ENCODE measurements around the gene CCDC17.

The CCDC17 gene

DNA sequence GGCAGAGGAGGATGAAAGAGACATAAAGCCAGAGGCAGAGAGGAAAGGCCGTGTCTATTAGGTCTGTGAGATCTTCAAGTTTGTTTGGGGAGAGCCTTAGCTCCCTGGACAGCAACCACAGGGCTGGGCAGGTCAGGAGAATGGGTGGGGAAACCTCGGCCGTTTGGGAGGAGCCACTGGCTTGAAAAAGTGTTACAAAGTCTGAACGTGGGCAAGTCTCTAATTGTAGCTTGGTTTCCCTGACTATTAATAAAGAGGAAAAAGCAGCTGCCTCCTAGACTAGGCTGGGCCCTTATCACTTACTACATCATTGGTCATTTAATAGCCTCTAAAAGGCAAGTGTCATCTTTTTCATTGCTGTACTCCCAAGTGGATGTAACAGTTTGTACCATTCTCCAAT, at the start of gene CCDC17:
Gene CCDC17 (minus strand): TSS at position 83 of the 400 bp plus-strand sequence. CDS start 145 bp downstream, outside the sequence.
- no peak for DNase-seq (ENCODE audit: low read depth in 1 of 2, low spot score in 1 of 2)

DNA sequence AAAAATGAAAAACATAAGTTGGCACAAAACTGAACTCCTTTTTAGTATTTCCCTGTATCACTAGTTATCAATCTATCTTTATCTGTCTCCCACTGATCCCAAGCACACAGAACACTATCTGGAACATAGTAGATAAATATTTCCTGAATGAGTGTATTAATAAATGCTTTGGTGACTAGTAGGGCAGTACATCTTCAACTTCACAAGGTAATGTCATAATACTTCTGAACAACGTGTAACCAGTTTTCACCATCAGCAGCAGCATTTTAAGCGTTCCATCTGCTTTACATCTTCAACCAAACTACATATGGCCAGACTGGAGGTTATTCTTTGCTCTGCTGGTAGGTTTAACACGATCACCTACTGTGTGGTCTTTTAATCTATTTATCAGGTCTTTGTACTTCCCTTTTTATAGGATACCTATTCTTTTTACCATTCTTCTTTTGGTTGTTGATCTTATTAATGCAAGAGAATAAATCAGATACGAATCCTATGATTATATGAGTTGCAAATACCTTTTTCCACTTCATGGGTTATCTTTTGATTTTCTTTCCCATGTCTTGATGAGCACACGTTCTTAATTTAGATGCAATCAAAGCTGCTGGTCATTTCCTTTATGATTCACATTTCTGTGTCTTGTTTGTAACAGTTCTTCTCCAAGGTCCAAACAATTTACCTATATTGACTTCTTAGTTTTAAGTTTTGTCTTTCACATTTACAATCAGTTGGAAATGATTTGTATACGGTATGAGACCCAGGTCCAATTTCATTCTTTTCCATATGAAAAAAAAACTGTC, 46.2 kb upstream of the CCDC17 start:
- DNase-seq (ENCODE audit: low read depth in 1 of 2, low spot score in 1 of 2), result no peak

DNA sequence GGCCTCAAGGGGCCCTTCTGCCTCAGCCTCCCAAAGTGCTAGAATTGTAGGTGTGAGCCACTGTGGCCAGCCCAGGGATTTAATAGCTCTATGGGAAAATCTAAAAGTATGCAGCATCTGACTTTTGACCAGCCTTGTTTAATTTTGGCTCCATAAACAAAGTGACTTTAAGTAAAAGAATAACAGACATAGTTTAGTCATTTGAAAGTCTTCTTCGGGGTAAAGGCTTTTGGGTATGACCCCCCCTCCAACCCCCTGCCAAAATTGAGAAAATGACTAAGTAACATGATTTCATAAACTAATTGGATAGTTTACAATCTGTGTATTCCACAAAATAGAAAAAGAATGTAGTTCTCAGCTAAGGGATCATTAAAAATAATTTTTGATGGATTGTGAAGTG, 45.5 kb upstream of the CCDC17 start:
- DNase-seq (ENCODE audit: low read depth in 1 of 2, low spot score in 1 of 2), result no peak

DNA sequence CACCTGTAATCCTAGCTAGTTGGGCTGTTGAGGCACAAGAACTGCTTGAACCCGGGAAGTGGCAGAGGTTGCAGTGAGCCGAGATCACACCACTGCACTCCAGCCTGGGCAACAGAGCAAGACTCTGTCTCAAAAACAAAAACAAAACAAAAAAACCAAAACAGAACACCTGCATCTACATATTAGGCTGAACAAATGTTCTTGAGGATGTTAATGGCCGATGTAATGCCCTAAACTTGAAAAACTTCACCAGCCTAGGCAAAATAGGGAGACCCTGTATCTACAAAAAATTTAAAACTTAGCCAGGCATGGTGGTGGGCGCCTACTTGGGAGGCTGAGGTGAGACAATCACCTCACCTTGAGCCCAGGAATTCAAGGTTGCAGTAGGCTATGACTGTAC, 44.7 kb upstream of the CCDC17 start:
- DNase-seq (ENCODE audit: low read depth in 1 of 2, low spot score in 1 of 2), result no peak

DNA sequence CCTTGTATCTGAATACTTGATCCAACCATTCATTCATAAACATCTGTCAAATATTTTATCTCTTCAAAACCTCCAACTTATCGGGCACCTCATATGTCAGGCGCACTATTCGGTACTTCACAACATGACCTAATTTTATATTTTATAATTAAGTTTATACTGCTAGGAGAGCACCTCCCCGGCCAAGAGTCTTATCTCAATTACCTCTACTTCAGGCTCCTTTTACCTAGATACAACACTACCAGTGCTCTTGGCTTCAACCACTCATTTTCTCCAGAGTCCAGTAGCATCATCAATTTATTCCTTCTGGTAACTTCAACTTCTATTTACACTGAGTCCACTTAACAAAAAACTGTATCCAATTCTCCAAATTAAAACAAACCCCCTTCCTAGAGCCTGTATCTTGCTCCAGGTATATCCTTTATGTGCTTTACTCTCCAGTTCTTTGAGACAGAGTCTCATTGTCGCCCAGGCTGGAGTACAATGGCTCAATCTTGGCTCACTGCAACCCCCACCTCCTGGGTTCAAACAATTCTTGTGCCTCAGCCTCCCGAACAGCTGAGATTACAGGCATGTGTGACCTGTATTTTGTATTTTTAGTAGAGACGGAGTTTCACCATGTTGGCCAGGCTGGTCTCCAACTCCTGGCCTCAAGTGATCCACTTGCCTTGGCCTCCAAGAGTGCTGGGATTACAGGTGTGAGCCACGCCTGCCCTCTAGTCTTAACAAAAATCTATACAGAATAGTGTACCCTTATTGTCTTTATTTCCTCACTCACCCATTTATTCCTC, 43.7 kb upstream of the CCDC17 start:
- no peak for DNase-seq (ENCODE audit: low read depth in 1 of 2, low spot score in 1 of 2)

DNA sequence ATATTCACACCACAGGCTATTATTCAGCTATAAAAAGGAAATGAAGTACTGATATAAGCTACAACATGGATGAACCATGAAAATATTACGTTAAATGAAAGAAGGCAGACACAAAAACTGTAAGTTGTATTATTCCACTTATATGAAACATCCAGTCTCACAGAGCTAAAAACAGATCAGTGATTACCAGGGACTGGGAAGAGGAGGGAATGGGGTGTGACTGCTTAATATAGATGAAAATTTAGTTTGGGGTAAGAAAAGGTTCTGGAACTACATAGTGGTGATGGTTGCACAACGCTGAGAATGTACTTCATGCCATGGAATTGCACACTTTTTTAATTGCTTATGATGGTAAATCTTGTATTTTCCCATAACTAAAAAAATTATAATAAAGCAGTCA, 43.0 kb upstream of the CCDC17 start:
- no peak for DNase-seq (ENCODE audit: low read depth in 1 of 2, low spot score in 1 of 2)

DNA sequence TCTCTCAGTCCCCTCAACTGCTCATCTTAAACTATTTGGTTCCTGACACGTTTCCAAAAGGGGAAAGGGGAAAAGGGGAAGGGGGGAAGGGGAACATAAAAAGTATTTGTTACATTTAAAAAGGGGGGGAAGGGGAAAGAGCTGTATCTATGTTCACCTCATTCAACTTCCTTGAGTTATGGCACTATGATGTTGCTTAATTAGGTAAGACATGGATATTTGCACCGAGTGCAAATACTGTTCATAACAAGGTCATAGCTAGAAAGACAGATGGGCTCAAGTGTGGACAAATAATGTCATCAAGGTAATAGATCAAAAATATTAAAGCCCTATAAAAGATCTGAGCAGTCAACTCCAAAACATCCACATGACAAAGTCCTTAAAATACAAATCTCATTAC, 36.5 kb upstream of the CCDC17 start:
- DNase-seq (ENCODE audit: low read depth in 1 of 2, low spot score in 1 of 2), result no peak

DNA sequence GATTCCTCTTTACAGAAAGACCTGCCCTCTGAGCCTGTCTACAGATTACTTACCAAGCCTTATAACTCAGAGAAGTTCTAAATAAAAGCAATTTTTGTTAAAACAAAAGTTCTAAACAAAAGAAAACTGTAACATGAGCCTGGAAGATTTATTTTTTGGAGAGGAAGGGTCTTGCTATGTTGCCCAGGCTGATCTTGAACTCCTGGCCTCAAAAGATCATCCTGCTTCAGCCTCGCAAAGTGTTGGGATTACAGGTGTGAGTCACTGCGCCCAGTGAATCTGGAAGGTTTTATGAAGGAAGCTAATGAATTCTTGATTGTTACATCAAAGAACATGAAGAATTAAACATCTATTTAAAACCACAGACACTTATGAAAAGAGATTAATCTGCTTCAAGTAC, 35.4 kb upstream of the CCDC17 start:
- DNase-seq (ENCODE audit: low read depth in 1 of 2, low spot score in 1 of 2), result no peak

DNA sequence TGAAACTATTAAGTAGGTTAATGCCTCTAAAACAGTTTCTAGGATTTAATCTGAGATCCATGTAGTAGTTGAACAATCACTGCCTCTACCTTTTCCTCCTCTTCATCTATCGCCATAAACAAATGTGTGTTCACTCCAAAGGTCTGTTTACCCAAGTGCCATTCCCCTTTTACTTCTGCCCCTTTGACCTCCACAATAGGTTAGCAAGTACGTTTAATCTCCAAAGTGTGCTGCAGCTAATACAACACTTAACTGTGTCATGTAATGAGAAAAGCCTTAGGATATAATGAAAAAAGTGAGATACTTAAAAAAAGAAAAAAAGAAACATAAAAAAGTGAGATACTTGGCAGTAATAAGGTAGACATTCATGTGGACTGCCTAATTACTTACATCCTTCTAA, 34.3 kb upstream of the CCDC17 start:
- DNase-seq (ENCODE audit: low read depth in 1 of 2, low spot score in 1 of 2), result no peak

DNA sequence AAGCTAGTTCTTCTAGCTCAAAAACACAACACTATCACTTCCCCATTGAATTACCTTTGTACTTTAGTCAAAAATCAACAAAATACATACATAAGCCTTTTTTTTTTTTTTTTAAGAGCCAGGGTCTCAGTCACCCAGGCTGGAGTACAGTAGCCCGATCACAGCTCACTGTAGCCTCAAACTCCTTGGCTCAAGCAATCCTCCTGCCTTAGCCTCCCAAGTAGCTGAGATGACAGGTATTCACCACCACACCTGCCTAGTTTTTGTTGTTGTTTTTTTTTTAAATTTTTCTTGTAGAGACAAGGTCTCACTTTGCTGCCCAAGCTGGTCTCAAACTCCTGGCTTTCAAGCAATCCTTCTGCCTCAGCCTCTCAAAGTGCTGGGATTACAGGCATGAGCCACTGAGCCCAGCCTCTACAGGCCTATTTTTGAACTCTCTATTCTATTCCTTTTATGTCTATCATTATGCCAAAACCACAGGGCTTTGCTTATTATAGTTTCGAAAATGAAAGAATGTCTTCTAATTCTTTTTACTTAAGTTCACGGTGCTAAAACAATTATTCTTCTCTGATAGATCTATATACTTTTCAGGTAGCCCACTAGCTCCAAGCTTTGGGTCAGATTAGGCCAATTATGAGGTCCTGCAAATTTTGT, 32.8 kb upstream of the CCDC17 start:
- no peak for DNase-seq (ENCODE audit: low read depth in 1 of 2, low spot score in 1 of 2)

DNA sequence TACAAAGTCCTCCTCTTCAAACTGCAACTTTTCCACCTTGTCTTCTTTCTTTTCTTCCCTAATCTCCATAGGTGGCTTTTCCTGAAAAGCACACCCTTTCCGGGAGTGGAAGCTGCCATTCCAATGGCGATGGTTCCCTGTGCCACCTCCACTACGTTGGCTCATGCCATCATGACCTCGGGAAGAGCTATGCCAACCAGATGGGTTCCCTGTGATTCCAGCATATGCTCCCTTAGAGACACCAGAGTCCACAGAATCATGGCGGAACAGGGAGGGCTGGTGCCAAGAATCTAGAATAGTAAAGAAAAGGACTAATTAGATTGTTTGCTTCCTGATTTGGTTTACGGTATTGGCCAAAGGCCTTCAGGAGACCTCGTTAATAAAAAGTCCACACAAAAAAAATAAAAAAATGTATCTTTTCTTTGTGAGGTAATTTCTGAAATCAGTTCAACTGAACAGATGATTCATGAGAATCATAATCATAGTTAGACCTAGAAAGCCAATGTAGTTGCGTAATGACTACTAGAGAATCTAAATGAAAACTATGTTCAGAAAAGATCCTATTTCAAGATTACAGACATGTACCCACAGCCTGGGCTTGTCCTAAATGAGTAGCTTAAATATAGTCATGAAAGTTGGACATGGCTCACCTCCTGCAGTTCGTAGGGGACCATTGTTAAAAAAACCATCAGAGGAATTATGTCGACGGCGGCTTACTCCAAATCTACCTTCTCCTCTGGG, 30.9 kb upstream of the CCDC17 start:
- no peak for DNase-seq (ENCODE audit: low read depth in 1 of 2, low spot score in 1 of 2)

DNA sequence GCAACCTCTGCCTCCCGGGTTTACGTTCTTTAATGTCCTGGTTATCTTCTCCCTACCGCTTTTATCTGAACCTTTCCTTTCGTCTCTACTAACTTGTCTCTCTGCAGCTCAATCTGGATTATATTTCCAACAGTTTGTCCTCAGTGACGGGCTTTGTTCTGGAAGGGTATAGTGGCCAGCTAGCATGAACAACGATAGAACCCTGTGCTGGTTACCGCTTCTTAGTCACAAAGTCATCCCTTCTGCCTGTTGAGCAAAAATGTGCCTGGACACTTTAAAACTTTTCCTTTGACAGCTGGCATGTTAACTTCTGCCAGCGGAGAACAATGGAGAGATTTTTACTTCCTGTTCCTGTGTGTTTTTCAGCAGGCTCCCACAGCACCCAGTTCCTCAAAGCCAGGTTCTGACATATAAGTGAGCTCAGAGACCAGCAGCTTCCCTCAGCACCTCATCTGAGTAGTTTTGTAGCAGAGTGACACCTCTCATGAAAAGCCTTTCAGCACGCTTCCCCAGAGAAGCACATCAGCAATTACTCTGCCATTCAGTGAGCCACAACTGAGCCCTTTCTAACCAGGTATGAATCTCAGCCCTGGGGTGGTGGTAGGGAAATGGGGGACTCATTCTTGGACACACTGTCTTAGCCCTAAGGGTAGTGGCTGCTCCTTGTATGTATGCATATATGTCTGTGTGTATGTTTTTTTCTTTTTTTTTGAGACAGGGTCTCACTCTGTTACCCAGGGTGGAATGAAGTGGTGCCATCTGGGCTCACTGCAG, 23.6 kb upstream of the CCDC17 start:
- DNase-seq (ENCODE audit: low read depth in 1 of 2, low spot score in 1 of 2), result no peak

DNA sequence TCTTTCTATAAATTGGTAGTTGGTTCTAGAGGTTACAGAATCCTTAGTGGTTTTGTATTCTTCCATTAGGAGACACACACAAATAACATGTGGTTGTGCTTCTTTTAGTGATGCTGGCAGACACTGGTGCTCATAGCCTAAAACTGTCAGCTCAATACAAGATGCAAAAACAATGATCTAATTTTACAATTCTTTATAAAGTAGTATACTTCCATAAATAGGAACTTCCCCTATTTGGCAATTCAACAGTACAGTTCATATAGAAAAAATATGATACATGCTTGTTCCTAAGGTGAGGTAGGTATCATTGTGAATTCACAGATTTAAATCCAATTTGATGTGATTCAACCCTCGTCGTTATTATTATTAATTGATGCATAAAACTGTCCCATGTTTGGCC, 20.8 kb upstream of the CCDC17 start:
- no peak for DNase-seq (ENCODE audit: low read depth in 1 of 2, low spot score in 1 of 2)

DNA sequence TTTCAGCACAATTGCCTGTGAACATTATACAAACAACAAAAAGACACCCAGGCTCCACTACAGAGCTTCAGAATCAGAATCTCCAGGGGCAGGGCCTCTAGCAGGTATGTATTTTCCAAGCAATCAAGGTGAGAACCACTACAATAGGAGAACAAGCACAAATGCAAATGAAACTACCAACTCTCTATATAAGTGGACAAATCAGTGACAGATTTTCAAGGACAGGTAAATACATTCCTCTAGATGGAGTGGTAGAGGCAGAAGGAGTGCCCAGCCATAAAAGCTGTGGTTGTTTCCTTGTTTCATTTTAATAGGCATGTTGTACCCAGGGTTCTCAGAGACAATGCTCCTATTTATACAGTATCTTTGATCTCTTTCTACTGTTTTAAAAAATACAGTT, 20.1 kb upstream of the CCDC17 start:
- DNase-seq (ENCODE audit: low read depth in 1 of 2, low spot score in 1 of 2), result no peak

DNA sequence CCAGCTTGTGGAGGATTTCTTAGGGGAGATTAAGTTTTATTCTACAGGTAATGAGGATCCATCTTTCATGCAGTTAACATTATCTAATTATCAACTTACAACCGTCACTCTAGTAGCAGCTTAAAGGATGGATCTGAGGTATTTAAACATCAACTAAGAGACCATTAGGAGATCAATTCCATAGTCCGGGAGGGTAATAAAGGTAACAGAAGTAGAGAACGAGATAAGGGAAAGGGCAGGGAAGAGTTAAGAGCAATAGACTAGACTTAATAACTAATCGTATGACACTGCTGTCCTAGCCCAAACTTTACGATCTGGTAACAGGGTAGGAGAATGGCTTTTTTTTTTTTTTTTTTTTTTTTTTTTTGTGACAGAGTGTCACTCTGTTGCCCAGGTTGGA, 19.5 kb upstream of the CCDC17 start:
- no peak for DNase-seq (ENCODE audit: low read depth in 1 of 2, low spot score in 1 of 2)

DNA sequence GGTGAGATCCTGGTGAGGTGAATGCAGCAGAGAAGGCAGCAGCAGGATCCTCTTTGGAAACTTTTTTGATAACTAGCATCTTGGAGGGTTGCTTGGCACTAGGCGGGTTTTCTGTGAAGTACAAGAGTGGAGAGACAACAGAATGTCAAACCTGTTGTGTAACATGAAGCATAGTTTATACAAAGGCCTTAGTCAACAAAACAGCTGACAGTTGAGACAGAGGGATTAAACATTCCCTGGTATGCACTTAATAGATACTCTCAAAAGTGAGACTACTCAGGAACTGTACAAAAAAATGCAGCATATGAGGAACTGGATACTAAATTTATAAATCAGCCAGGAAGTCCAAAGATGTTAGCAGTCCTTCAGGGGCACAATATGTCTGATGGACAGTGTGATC, 16.4 kb upstream of the CCDC17 start:
- DNase-seq (ENCODE audit: low read depth in 1 of 2, low spot score in 1 of 2), result no peak

DNA sequence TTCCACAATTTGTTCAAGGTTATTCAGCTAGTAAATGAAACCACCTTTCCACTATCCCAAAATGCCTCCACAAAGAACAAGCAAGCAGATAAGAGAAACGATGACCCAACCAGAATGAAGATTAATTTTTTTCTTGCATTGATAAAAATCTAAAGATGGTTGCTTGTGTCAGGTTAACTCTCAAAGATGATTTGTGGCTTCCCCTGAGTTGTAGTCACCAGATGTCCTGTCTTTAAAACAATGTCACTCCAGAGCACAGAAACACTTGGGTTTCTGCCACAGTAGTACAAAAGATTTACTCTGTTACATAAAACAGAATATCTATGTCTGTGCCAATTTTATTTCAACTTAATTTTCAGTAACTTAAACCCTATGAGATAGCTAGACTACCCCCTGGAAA, 11.4 kb upstream of the CCDC17 start:
- no peak for DNase-seq (ENCODE audit: low read depth in 1 of 2, low spot score in 1 of 2)

DNA sequence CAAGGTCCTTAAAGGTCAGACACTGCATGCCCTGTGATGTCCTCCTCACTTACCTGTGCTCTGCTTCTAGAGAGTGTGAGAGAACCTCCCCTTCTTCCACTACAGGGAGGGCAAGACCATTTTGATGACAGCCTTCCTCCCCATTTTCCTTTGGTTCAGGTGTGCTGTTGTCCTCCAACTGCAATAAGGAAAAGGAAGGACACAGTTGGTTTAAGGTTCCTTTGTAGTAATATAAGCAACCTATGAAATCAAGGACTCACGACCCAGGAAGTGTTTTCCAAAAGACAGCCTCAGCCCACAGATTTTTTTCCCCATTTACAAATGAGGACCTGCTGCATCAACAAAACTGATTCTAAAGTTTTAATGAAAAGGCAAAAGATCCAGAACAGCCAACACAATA, 6.6 kb upstream of the CCDC17 start:
- DNase-seq (ENCODE audit: low read depth in 1 of 2, low spot score in 1 of 2), result no peak

DNA sequence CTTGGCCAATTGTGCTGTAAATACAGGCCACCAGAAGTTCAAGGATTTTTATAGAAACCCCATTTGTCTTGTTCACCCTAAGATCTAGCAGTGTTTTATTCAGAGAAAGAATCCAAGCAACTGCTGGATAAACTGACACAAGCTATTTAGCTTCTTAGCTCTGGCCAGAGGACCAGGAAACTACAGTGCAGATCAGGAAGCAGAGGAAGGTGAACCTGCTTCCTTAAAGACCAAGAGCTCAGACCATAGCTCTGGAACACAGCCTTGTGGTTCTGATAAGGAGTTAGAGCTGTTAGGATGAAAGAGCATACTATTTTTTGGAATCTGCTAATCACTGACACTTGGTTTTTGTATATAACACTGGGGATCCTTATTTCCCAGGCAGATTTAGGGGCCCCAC, 5.2 kb upstream of the CCDC17 start:
- no peak for DNase-seq (ENCODE audit: low read depth in 1 of 2, low spot score in 1 of 2)

DNA sequence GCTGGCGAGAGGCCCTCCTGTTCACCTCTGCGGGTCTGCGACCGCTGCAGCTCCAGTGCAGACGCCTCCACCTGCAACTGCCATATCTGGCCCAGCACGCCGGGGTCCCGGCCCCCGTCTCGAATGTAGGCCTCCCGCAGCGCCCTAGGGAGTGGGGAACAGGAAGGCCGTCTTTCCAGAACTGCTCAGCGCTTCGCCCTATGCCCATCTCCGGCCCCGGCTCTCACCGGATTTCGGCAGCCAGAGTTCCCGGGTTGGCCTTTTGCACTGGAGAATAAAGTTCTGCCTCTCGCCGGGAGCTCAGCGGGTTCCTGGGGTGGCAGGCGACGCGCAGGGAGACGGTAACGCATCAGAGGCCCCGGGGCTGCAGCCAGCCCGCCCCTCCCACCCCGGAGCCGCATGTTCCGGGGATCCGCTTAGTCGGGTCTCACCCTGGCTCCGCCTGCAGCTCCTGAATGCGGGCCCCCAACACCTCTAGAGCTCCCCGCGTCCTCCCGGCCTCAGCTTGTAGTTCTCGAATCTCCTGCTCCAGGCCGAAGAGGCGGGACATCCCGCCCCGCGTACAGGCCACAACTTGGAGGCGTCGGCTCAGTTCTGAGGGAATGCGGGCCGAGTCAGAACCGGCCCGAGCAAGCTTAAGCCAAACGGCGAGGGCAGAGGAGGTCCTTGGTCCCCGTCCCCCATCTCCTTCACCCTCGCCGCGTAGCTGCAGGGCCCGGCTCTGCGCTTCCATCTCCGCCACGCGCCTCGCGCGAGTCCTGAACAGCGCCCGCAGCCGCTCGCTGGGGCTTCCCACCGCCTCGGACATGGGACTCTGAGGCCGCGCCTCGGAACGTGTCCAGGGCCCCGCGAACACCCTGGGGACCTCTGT, 1.1 kb downstream of the CCDC17 start:
- no peak for DNase-seq (ENCODE audit: low read depth in 1 of 2, low spot score in 1 of 2)
